SK-N-SH (cell line): Measurements from ENCODE around the gene ALOX15.

Source experiments
- CTCF ChIP-seq: fragments of 200-600 bp; sonication (generic); IDR thresholded peaks from 2 replicates; pipeline ENCODE4 v1.6.1; 2017; ENCODE audit warnings: antibody characterized with exemption, mild to moderate bottlenecking, moderate library complexity
- FOSL2 ChIP-seq: IDR thresholded peaks from 2 replicates; pipeline ENCODE4 v1.4.0; 2012; ENCODE audit warnings: low read depth, mild to moderate bottlenecking, moderate library complexity, borderline replicate concordance
- MAX ChIP-seq: IDR thresholded peaks from 2 replicates; pipeline ENCODE4 v1.4.0; 2012; ENCODE audit warnings: low read depth
- PBX3 ChIP-seq: IDR thresholded peaks from 2 replicates; pipeline ENCODE4; 2012
- POLR2AphosphoS5 ChIP-seq: IDR thresholded peaks from 2 replicates; pipeline ENCODE4 v1.6.1; 2012; ENCODE audit warnings: low read depth, low read length
- RAD21 ChIP-seq: IDR thresholded peaks from 2 replicates; pipeline ENCODE4 v1.6.1; 2012; ENCODE audit warnings: mild to moderate bottlenecking, low read length
- RCOR1 ChIP-seq: fragments of 150-350 bp; IDR thresholded peaks from 2 replicates; pipeline ENCODE4 v1.6.1; 2017; ENCODE audit warnings: antibody characterized with exemption, low read length
- RXRA ChIP-seq: IDR thresholded peaks from 2 replicates; pipeline ENCODE4 v1.4.0; 2012; ENCODE audit warnings: low read depth, mild to moderate bottlenecking, borderline replicate concordance
- YY1 ChIP-seq: IDR thresholded peaks from 2 replicates; pipeline ENCODE4 v1.4.0; 2012; ENCODE audit warnings: low read depth, mild to moderate bottlenecking

- TF ChIP-seq YY1 (no peak), PBX3 (no peak), RCOR1 (no peak), RAD21 (no peak), MAX (no peak), RXRA (no peak), CTCF (no peak), POLR2AphosphoS5 (no peak), FOSL2 (no peak)
Observed at GRCh38 chr17:4673986-4674684, 32.7 kb upstream of the ALOX15 start.
